ENCODE data around the gene CCDC201.
"Not testable (repeated sequence)": the region's sequence is repeated elsewhere in the genome, so short reads cannot be mapped to it uniquely, and the experiment has no call there.

Gene CCDC201

DNA sequence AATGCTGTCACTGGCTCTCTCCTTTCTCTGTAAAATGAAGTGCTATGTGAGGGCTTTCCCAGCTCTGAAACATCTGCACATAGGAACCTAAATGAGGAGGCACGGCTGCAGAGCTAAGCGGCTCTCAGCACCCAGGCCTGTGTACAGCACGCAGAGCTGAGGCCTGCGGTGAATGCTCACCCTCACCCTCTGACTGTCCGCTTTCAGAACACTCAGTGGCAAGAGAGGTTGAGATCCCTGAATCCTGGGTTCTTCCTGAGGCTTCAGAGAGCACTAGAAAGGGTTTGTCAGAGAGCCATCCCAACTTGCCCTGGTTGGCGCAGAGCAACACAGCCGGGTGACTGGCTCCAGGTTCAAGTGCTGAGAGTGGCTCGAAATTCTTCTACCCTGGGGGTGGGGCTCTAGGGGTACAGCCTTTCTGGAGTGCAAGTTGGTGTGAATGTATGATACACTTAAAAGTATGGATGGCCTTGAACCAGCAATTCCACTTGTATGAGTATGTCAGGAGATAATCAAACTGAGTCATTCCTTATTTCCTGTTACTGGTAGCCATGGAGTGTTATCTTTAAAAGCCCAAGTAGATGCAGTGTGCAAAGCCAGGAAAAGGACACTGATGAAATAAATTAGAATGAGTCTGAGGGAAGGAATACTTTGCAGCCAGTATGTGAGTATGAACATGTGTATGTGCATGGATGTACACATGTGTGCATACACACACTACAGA lies 1.7 kb upstream of the CCDC201 start:
- no peak for DNase-seq (ENCODE audit: low read depth)

GRCh38 chr7:45873355-45873754 lies 473 bp upstream of the CCDC201 start:
- DNase-seq (ENCODE audit: low read depth): no peak

DNA sequence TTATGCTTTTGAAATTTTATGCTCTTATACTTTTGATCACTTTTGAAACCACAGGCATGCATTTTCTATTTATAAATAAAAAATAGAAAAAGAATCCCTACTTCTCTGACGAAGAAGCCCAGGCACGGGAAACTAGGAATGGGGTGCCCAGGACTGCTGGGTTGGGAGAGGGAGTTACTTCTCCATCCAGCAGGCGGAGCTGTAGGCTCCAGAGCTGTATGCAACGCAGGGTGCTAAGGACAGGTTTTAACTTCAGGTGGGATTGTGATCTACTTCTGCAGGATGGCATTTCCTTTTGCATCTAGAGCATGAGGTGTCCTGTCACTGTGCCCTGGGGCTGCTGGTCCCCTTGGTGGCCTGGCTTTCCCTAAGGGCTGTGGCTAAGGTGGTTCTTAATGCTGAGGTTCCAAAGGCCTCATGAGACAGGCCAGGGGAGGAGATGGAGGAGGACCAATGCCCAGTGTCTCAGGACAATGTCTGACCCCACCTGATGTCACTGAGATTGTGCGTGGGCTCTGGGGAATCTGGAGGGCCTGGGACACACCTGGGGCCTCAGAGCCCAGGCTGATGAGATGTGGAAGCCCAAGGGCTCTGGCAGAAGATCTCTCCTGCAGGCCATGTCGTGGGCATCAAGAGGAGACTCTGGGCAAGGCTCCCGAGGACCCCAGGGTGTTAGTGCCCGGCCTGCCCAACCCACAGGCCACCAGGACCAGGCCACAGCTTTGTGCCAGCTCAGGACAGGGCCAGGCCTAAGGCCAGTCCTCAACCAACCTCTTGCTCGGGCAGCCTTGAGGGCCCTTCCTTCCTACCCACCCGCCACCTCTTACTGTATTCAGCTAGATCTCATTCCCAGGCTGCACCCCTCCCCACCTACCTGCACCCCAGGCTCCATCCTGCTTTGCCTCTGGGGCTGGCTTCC lies 507 bp downstream of the CCDC201 start:
- no peak for DNase-seq (ENCODE audit: low read depth)

DNA sequence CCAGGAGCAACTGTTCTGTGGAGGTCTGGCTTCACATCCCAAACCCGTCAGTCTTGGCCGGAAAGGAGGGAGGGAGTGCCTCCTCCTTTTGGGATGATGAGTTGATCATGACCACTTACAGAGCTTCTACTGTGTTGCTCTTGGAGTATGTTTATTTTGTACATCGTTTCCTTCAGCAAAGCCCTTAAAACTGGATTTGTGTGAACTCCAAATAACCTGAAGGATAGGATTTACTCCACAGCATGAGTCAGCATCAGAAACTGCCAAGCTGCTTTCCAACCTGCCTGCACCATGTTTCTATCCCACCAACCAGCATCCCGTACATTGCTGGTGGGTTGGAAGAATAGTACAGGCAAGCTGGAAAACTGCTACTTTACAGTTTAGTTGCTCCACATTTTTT lies 3.5 kb downstream of the CCDC201 start:
- no peak for DNase-seq (ENCODE audit: low read depth)

- no peak for DNase-seq (ENCODE audit: low read depth)
Measured at GRCh38 chr7:45867471-45867870, 5.4 kb downstream of the CCDC201 start.

GRCh38 chr7:45865594-45866410 lies 7.1 kb downstream of the CCDC201 start:
- no peak for DNase-seq (ENCODE audit: low read depth)

DNA sequence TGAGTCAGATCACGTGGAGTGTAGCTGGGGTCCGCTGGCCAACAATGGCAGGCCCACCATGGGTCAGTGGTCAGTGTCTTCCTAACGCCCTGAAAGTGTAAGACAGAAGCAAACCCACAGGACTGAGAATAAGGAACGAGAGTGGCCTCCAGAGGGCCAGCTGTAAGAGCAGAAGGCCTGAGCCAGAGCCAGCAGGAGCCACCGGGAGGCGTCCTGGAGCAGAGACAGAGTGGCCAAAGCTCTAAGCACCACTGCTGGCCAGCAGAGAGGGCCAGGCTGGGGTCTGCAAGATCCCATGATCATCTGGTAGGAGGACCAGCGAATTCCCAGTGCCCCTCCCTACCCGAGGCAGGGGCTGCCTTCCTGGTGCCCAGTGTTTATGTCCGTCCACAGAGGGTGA lies 9.2 kb downstream of the CCDC201 start:
- DNase-seq (ENCODE audit: low read depth): no peak

- not testable (repeated sequence) for DNase-seq (ENCODE audit: low read depth)
Measured at GRCh38 chr7:45856888-45857287, 16.0 kb downstream of the CCDC201 start.

DNA sequence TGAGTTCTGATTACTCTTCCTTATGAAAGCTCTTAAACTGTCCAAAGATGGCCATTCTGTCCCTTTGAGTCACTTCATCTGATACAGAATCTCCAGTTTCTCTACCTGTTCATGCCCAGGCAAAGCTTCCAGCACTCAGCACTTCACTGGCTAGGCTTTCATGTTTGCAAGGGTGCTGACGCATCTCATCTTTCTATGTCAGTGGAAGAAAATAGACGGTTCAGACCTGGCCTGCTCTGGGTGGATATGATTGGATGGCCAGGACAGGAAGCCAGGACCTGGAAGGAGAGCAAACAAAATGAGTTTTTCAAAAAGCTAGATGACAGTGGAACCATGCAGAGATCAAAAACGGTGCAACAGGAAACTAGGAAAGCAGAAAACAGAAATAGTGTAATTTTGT lies 17.2 kb downstream of the CCDC201 start:
- not testable (repeated sequence) for DNase-seq (ENCODE audit: low read depth)

GRCh38 chr7:45853491-45853890 lies 19.4 kb downstream of the CCDC201 start:
- DNase-seq (ENCODE audit: low read depth): not testable (repeated sequence)

DNA sequence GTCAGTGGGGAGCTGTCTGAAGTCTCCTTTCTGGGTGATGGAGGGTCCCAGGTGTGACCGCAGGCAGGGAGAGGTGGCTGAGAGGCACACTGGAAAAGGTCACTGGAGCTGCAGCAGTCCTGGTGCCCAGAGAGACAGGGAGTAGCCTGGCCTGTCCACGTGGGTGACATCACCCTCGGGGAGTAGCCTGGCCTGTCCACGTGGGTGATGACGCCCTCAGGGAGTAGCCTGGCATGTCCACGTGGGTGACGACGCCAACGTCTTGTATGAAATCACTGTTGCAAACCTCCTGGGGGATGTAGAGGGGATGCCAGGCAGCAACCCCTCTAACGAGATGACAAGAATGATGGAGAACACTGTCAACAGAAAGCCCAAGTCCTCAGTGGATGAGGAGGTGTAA lies 19.9 kb downstream of the CCDC201 start:
- DNase-seq (ENCODE audit: low read depth): not testable (repeated sequence)

DNA sequence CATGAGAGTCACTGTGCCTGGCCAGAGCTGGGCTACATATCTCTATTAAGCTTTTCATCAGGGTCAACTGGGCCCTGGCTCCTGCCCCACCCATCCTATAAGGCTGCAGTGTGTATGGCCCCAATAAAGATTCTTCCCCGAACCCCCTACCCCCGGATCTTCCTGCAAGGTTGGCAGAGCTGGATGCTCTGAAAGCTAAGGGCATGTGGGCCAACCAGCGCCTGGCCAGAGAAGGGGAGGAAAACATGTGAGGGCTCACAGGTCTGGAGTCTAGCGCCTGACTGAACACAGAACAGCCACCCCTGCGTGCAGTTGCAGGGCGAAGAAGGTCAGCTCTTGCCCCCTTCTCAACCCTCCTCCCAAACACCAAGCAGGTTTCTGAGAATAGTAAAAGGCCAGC lies 24.1 kb downstream of the CCDC201 start:
- DNase-seq (ENCODE audit: low read depth): not testable (repeated sequence)

GRCh38 chr7:45846536-45846935 lies 26.3 kb downstream of the CCDC201 start:
- DNase-seq (ENCODE audit: low read depth): not testable (repeated sequence)

- DNase-seq (ENCODE audit: low read depth): not testable (repeated sequence)
Measured at GRCh38 chr7:45841926-45842717, 30.8 kb downstream of the CCDC201 start.

DNA sequence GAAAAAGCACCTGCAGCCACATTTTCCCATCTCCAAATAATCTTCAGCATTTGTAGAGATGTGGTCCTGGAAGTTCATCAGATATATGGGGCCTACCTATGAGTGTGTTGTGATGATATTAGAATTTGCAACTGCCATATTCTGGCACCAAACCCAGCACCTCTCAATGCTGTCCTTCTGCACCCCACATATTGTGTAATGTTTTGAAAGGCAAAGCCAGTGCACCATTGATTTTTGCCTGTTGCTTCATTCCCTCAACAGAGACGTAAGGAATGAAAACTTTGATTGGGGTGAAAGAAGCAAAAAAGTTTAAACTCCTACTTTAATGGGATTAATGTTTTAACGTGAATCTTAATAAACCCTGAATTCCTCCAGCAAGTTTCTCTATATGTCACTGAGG lies 34.0 kb downstream of the CCDC201 start:
- DNase-seq (ENCODE audit: low read depth): not testable (repeated sequence)

GRCh38 chr7:45832433-45833177 lies 40.3 kb downstream of the CCDC201 start:
- not testable (repeated sequence) for DNase-seq (ENCODE audit: low read depth)

- DNase-seq (ENCODE audit: low read depth): not testable (repeated sequence)
Measured at GRCh38 chr7:45829846-45830245, 43.0 kb downstream of the CCDC201 start.

DNA sequence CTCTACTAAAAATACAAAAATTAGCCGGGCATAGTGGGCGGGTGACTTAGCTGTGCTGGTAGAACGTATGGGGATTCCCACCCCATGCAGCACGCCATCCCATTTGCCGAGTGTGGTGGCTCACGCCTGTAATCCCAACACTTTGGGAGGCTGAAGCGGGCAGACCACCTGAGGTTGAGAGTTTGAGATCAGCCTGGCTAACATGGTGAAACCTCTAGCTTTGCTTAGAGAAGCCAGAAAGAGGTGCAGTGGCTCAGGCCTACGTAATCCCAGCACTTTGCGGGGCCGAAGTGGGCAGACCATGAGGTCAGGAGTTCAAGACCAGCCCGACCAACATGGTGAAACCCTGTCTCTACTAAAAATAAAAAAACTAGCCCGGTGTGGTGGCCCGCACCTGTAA lies 45.2 kb downstream of the CCDC201 start:
- DNase-seq (ENCODE audit: low read depth): not testable (repeated sequence)

DNA sequence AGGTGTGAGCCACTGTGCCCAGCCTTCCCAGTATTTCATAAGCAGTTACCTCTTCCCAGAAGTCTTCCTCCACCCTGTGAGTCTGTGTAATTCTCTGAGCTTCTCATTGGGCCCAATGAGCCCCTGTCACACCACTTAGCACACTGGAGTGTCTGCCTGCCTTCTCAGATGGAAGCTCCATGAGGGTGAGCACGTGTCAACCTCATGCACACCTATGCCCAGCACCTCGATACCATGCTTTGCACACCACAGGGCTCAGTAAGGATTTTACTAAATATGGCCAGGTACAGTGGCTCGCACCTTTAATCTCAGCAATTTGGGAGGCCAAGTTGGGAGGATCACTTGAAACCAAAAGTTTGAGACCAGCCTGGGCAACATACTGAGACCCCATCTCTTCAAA lies 46.3 kb downstream of the CCDC201 start:
- not testable (repeated sequence) for DNase-seq (ENCODE audit: low read depth)

- DNase-seq (ENCODE audit: low read depth): not testable (repeated sequence)
Measured at GRCh38 chr7:45818763-45819162, 54.1 kb downstream of the CCDC201 start.

DNA sequence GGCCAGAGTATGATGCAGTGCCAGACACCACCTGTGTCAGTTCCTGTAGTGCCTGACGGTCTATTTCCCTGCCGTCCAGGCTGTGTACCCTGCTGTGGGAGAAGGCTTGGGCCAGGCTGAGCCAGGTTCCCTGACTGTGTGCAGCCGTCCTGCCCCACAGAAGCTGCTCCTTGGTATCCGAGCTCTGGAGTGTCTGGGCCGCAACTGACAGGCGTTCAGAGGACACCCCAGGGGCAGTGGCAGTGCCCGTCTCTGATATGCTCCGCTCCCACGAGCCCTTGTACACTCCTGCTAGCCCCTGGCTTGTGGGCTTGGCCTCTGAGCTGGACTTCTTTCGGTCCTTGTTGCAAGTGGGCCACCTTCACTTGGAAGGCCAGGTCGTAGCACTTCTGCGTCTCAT lies 55.0 kb downstream of the CCDC201 start:
- not testable (repeated sequence) for DNase-seq (ENCODE audit: low read depth)
